CD14-positive monocyte (primary cell): ENCODE measurements around the gene DDR1. TPM values are rescaled to one million over a fixed set of nuclear protein-coding genes. Genes with fewer than 3 reads are reported as not detected.
"Not testable (repeated sequence)": the region's sequence is repeated elsewhere in the genome, so short reads cannot be mapped to it uniquely, and the experiment has no call there.

Experiments used
- DNase-seq, 3 donors: peaks; one replicate each; pipeline ENCODE4 v3.0.0-alpha.2; 2011 to 2022
- H2AFZ ChIP-seq: 2 replicates; pipeline ENCODE4 v1.6.0; 2012; ENCODE audit warnings: mild to moderate bottlenecking, low read depth, low read length, inconsistent platforms; ENCODE audit not compliant: insufficient read depth, poor library complexity, severe bottlenecking
- H3K27ac ChIP-seq, 2 donors: 1 replicate in 1 of 2; 2 replicates in 1 of 2; pipeline ENCODE4 v1.5.1; 2012 to 2013; ENCODE audit warnings: low read length in 2 of 2, control low read depth in 1 of 2, inconsistent platforms in 1 of 2, low read depth in 1 of 2, mild to moderate bottlenecking in 1 of 2
- H3K27me3 ChIP-seq, 2 donors: one replicate each; pipeline versions ENCODE4 v1.6.0 to v1.6.1; 2011 to 2013; ENCODE audit warnings: low read length in 2 of 2; ENCODE audit not compliant: control insufficient read depth in 2 of 2, insufficient read depth in 2 of 2
- H3K36me3 ChIP-seq, 2 donors: replicated peaks in 1 of 2; 1 replicate in 1 of 2; 2 replicates in 1 of 2; pipeline versions ENCODE4 v1.5.1 to v1.6.1; 2012 to 2013; ENCODE audit warnings: low read length in 2 of 2, control low read depth in 1 of 2, inconsistent platforms in 1 of 2, mild to moderate bottlenecking in 1 of 2; ENCODE audit not compliant: insufficient read depth in 2 of 2, control insufficient read depth in 1 of 2
- H3K4me1 ChIP-seq, 2 donors: 1 replicate in 1 of 2; 2 replicates in 1 of 2; pipeline versions ENCODE4 v1.5.1 to v1.6.1; 2012 to 2013; ENCODE audit warnings: low read length in 2 of 2, control low read depth in 1 of 2, inconsistent platforms in 1 of 2, mild to moderate bottlenecking in 1 of 2, moderate library complexity in 1 of 2; ENCODE audit not compliant: insufficient read depth in 2 of 2, control insufficient read depth in 1 of 2
- H3K4me2 ChIP-seq: replicated peaks from 2 replicates; pipeline ENCODE3; 2012; ENCODE audit warnings: low read length, moderate library complexity, mild to moderate bottlenecking; ENCODE audit not compliant: poor library complexity, severe bottlenecking; ENCODE audit errors: extremely low read depth
- H3K4me3 ChIP-seq, 3 experiments: fragments of 200-600 bp in 1 of 3; sonication (generic) in 1 of 3; replicated peaks in 1 of 3; 1 replicate in 2 of 3; 2 replicates in 1 of 3; pipeline ENCODE4 v1.5.1; 2011 to 2013; ENCODE audit warnings: low read length in 3 of 3, mild to moderate bottlenecking in 3 of 3, control low read depth in 2 of 3, low read depth in 2 of 3, inconsistent platforms in 1 of 3, moderate library complexity in 1 of 3
- H3K79me2 ChIP-seq: 2 replicates; pipeline ENCODE4 v1.6.0; 2012; ENCODE audit warnings: mild to moderate bottlenecking, control low read depth, inconsistent platforms, low read length, moderate library complexity; ENCODE audit not compliant: insufficient read depth
- H3K9ac ChIP-seq: 2 replicates; pipeline ENCODE4 v1.6.0; 2017; ENCODE audit warnings: low read length, mild to moderate bottlenecking; ENCODE audit not compliant: insufficient read depth, poor library complexity, severe bottlenecking
- H3K9me3 ChIP-seq, 2 donors: replicated peaks in 1 of 2; 1 replicate in 1 of 2; 2 replicates in 1 of 2; pipeline versions ENCODE4 v1.5.1 to v1.6.1; 2012 to 2013; ENCODE audit warnings: low read length in 2 of 2, control low read depth in 1 of 2; ENCODE audit not compliant: control insufficient read depth in 1 of 2, insufficient read depth in 1 of 2
- H4K20me1 ChIP-seq: 2 replicates; pipeline ENCODE4 v1.6.0; 2012; ENCODE audit warnings: mild to moderate bottlenecking, low read length, control low read depth, moderate library complexity; ENCODE audit not compliant: insufficient read depth
- H3K27ac Mint-ChIP-seq, 7 donors: one replicate each; pipeline ENCODE4 v1.8.0; 2020; ENCODE audit warnings: mild to moderate bottlenecking in 7 of 7, mixed read lengths in 7 of 7, moderate library complexity in 6 of 7, inconsistent platforms in 2 of 7
- H3K27me3 Mint-ChIP-seq, 3 donors: one replicate each; pipeline ENCODE4 v1.8.0; 2021 to 2022; ENCODE audit warnings: low read depth in 3 of 3, mild to moderate bottlenecking in 3 of 3, mixed read lengths in 3 of 3, moderate library complexity in 3 of 3, inconsistent platforms in 1 of 3
- H3K36me3 Mint-ChIP-seq, 2 donors: one replicate each; pipeline ENCODE4 v1.8.0; 2020; ENCODE audit warnings: mixed read lengths in 2 of 2, inconsistent platforms in 1 of 2, mild to moderate bottlenecking in 1 of 2
- H3K4me1 Mint-ChIP-seq: one replicate; pipeline ENCODE4 v1.8.0; 2020; ENCODE audit warnings: mild to moderate bottlenecking, mixed read lengths
- H3K4me3 Mint-ChIP-seq, 2 donors: one replicate each; pipeline ENCODE4 v1.8.0; 2020; ENCODE audit warnings: mild to moderate bottlenecking in 2 of 2, mixed read lengths in 2 of 2, moderate library complexity in 1 of 2
- H3K9me3 Mint-ChIP-seq, 7 donors: one replicate each; pipeline ENCODE4 v1.8.0; 2020 to 2022; ENCODE audit warnings: mixed read lengths in 7 of 7, mild to moderate bottlenecking in 6 of 7, moderate library complexity in 6 of 7, inconsistent platforms in 2 of 7
- WGBS: methylation state at CpG from one replicate; pipeline ENCODE4 v1.1.5; 2013; ENCODE audit warnings: missing lambda C conversion rate; ENCODE audit not compliant: insufficient coverage; 5-methylcytosine and 5-hydroxymethylcytosine counted together
- intact Hi-C, 2 donors: fragments of 100-400 bp; cut with micrococcal nuclease; formaldehyde crosslinking; loops; one replicate each; pipeline versions ENCODE4 v1.15.0 to v1.15.1; 2023
- polyA plus RNA-seq, 3 donors: library from polyadenylated mRNA; depleted of rRNA in 1 of 3; unstranded in 2 of 3; stranded (reverse) in 1 of 3; fragments of 300-500 nt in 2 of 3; fragments of >200 nt in 1 of 3; fragmentation: Illumina TruSeq in 2 of 3; gene quantifications; 1 replicate in 2 of 3; 2 replicates in 1 of 3; pipeline ENCODE4 v1.2.3, GENCODE V29; 2012 to 2021
- TF ChIP-seq, protein P1 (sequence below): fragments of 200-600 bp; IDR thresholded peaks from one replicate; pipeline ENCODE4 v1.8.0; 2022; ENCODE audit warnings: antibody characterized with exemption, mild to moderate bottlenecking

Gene DDR1
- polyA plus RNA-seq, 3 donors, result 0.39 to 1.0 (median 0.51) TPM

DNA sequence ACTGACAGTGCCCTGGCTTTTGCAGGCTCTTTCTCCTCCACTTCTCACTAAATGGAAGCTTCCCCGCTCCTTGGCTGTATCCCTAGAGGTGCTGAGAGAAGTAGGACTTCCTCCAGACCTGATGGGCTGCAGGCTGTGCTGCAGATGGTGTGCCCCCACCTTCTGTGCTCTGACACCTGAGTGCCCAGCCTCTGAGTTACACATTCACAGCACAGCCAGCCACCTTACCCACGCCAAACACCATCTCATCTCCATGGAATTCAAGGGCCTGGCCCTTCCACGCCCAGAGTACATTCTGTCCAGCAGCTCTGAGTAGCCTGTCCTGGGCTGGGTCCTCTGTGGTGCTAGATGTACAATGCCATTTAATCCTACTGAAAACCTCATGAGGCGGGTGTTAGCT, 42.3 kb downstream of the DDR1 start:
- intact Hi-C loops, result no loop called here
- Mint-ChIP-seq H3K4me1 (no peaks in the 10 kb centered on the region), H3K4me3 (no peak overlapping the region), H3K27ac (no peak overlapping the region), H3K9me3 (peaks cover 4 to 10% (median 7%) of the 10 kb centered on the region in 7 donors), H3K27me3 (peaks cover 0 to 5% (median 2%) of the 10 kb centered on the region in 3 donors), H3K36me3 (peaks cover 41 to 50% of the 10 kb centered on the region in 2 donors)
- Histone ChIP-seq H2AFZ (no peak overlapping the region), H3K36me3 (peaks cover 41 to 52% of the 10 kb centered on the region in 2 donors), H3K4me3 (no peak overlapping the region), H4K20me1 (no peaks in the 10 kb centered on the region), H3K27me3 (no peaks in the 10 kb centered on the region), H3K9ac (no peak overlapping the region), H3K4me1 (no peaks in the 10 kb centered on the region), H3K79me2 (no peaks in the 10 kb centered on the region), H3K9me3 (peaks cover 0 to 4% of the 10 kb centered on the region in 2 donors), H3K27ac (no peak overlapping the region), H3K4me2 (no peak overlapping the region)
- 100% methylated on average over 2 of the region's 4 CpGs for WGBS
- TF ChIP-seq, protein P1, sequence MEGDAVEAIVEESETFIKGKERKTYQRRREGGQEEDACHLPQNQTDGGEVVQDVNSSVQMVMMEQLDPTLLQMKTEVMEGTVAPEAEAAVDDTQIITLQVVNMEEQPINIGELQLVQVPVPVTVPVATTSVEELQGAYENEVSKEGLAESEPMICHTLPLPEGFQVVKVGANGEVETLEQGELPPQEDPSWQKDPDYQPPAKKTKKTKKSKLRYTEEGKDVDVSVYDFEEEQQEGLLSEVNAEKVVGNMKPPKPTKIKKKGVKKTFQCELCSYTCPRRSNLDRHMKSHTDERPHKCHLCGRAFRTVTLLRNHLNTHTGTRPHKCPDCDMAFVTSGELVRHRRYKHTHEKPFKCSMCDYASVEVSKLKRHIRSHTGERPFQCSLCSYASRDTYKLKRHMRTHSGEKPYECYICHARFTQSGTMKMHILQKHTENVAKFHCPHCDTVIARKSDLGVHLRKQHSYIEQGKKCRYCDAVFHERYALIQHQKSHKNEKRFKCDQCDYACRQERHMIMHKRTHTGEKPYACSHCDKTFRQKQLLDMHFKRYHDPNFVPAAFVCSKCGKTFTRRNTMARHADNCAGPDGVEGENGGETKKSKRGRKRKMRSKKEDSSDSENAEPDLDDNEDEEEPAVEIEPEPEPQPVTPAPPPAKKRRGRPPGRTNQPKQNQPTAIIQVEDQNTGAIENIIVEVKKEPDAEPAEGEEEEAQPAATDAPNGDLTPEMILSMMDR, result no peak
- DNase-seq, result no peak

DNA sequence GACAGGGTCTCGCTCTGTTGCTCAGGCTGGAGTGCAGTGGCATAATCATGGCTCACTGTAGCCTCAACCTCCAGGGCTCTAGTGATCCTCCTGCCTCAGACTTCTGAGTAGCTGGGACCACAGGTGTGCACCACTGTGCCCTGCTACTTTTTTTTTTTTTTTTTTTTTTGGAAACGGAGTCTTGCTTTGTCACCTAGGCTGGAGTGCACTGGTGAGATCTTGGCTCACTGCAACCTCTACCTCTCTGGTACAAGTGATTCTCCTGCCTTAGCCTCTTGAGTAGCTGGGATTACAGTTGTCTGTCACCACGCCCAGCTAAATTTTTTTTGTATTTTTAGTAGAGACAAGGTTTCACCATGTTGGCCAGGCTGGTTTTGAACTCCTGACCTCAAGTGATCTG, 42.8 kb downstream of the DDR1 start:
- H3K4me1 ChIP-seq, H3K4me3 Mint-ChIP-seq, H3K27ac ChIP-seq, H3K4me1 Mint-ChIP-seq, H3K27ac Mint-ChIP-seq, H3K4me2 ChIP-seq, H3K9me3 ChIP-seq, H3K4me3 ChIP-seq, H3K27me3 ChIP-seq, H4K20me1 ChIP-seq, H3K9ac ChIP-seq, H3K27me3 Mint-ChIP-seq, H3K79me2 ChIP-seq, H2AFZ ChIP-seq, intact Hi-C loops, DNase-seq: not testable (repeated sequence)
- H3K36me3 ChIP-seq, result peaks cover 38 to 48% of the 10 kb centered on the region in 2 donors
- WGBS, result 94% methylated on average over 2 of the region's 3 CpGs
- peaks cover 37 to 46% of the 10 kb centered on the region in 2 donors for H3K36me3 Mint-ChIP-seq
- H3K9me3 Mint-ChIP-seq, result peaks cover 4 to 10% (median 7%) of the 10 kb centered on the region in 7 donors
